NCI-H1694 treated with DMSO at 0.1 percent for 48 hours (cell line): Measurements from ENCODE around the gene LRP4.
"Not testable (repeated sequence)": the region's sequence is repeated elsewhere in the genome, so short reads cannot be mapped to it uniquely, and the experiment has no call there.

Experiments used
- DNase-seq: peaks from one replicate; lab custom pipeline; 2025; lab: John Stamatoyannopoulos, UW

The LRP4 gene

GRCh38 chr11:46918083-46918787 is at the start of gene LRP4:
Gene LRP4, minus strand, starts transcription at chr11:46918550. Its CDS starts 171 bp downstream, at chr11:46918379.
- no peak for DNase-seq

GRCh38 chr11:46967962-46968361 is 49.6 kb upstream of the LRP4 start:
- no peak for DNase-seq

GRCh38 chr11:46966773-46967172 is 48.4 kb upstream of the LRP4 start:
- no peak for DNase-seq

- no peak for DNase-seq
Measured at GRCh38 chr11:46963844-46964243, 45.5 kb upstream of the LRP4 start.

GRCh38 chr11:46961886-46962285 is 43.5 kb upstream of the LRP4 start:
- not testable (repeated sequence) for DNase-seq

GRCh38 chr11:46961041-46961440 is 42.7 kb upstream of the LRP4 start:
- DNase-seq, result no peak

- DNase-seq, result no peak
Measured at GRCh38 chr11:46958777-46959176, 40.4 kb upstream of the LRP4 start.

- no peak for DNase-seq
Measured at GRCh38 chr11:46953093-46953492, 34.7 kb upstream of the LRP4 start.

- DNase-seq, result no peak
Measured at GRCh38 chr11:46952553-46952952, 34.2 kb upstream of the LRP4 start.

GRCh38 chr11:46951864-46952263 is 33.5 kb upstream of the LRP4 start:
- no peak for DNase-seq

GRCh38 chr11:46949297-46949696 is 30.9 kb upstream of the LRP4 start:
- DNase-seq, result no peak

GRCh38 chr11:46948378-46949131 is 30.2 kb upstream of the LRP4 start:
- DNase-seq, result no peak

- DNase-seq, result no peak
Measured at GRCh38 chr11:46947399-46948077, 29.2 kb upstream of the LRP4 start.

GRCh38 chr11:46944356-46945075 is 26.2 kb upstream of the LRP4 start:
- no peak for DNase-seq

- no peak for DNase-seq
Measured at GRCh38 chr11:46942172-46942571, 23.8 kb upstream of the LRP4 start.

- DNase-seq, result peak; percentile 60
Measured at GRCh38 chr11:46936138-46937110, 18.1 kb upstream of the LRP4 start, which contains the start of gene CSTPP1. Gene CSTPP1, plus strand, starts transcription at chr11:46936761. Its CDS starts 45 bp downstream, at chr11:46936806.

- no peak for DNase-seq
Measured at GRCh38 chr11:46930089-46930488, 11.7 kb upstream of the LRP4 start.

GRCh38 chr11:46928701-46929100 is 10.4 kb upstream of the LRP4 start:
- not testable (repeated sequence) for DNase-seq

- not testable (repeated sequence) for DNase-seq
Measured at GRCh38 chr11:46927928-46928327, 9.6 kb upstream of the LRP4 start.

GRCh38 chr11:46920755-46921154 is 2.4 kb upstream of the LRP4 start:
- DNase-seq, result no peak
